Renal pelvis (tissue), 4 donors: ENCODE results near the gene SLC25A41. TPM values are rescaled to one million over a fixed set of nuclear protein-coding genes. Genes with fewer than 3 reads are reported as not detected.

Experiments
- DNase-seq: peaks from one replicate; pipeline ENCODE4 v3.0.0-alpha.2; 2013
- polyA plus RNA-seq, 3 donors: library from polyadenylated mRNA; unstranded; fragments of 120-200 nt; gene quantifications; one replicate each; pipeline ENCODE4 v1.2.1, GENCODE V29; 2013; ENCODE audit not compliant: insufficient read length in 3 of 3

The SLC25A41 gene
- polyA plus RNA-seq, 3 donors: 0.31 to 2.4 (median 1.5) TPM

GRCh38 chr19:6460099-6460884 is 26.7 kb upstream of the SLC25A41 start:
- DNase-seq: peak; percentile 99

- peak; percentile 82 for DNase-seq
Measured at GRCh38 chr19:6459262-6460098, 25.9 kb upstream of the SLC25A41 start, which contains the start of gene SLC25A23. Gene SLC25A23 (minus strand): TSS chr19:6459792. CDS start chr19:6459628, 164 bp downstream.

- DNase-seq: no peak
Measured at GRCh38 chr19:6458695-6459261, 25.2 kb upstream of the SLC25A41 start.

GRCh38 chr19:6457958-6458694 is 24.6 kb upstream of the SLC25A41 start:
- DNase-seq: no peak

GRCh38 chr19:6455924-6456323 is 22.4 kb upstream of the SLC25A41 start:
- DNase-seq: no peak

GRCh38 chr19:6453951-6454565 is 20.5 kb upstream of the SLC25A41 start:
- DNase-seq: no peak

- DNase-seq: no peak
Measured at GRCh38 chr19:6452899-6453298, 19.3 kb upstream of the SLC25A41 start.

GRCh38 chr19:6452223-6452614 is 18.7 kb upstream of the SLC25A41 start:
- no peak for DNase-seq

- no peak for DNase-seq
Measured at GRCh38 chr19:6451583-6452222, 18.1 kb upstream of the SLC25A41 start.

- no peak for DNase-seq
Measured at GRCh38 chr19:6450166-6450565, 16.6 kb upstream of the SLC25A41 start.

GRCh38 chr19:6448045-6448444 is 14.5 kb upstream of the SLC25A41 start:
- DNase-seq: no peak

GRCh38 chr19:6446452-6446851 is 12.9 kb upstream of the SLC25A41 start:
- no peak for DNase-seq

GRCh38 chr19:6443986-6444385 is 10.4 kb upstream of the SLC25A41 start:
- no peak for DNase-seq

GRCh38 chr19:6442087-6442688 is 8.6 kb upstream of the SLC25A41 start:
- no peak for DNase-seq

- DNase-seq: no peak
Measured at GRCh38 chr19:6440905-6441304, 7.3 kb upstream of the SLC25A41 start.

- DNase-seq: no peak
Measured at GRCh38 chr19:6439743-6440142, 6.2 kb upstream of the SLC25A41 start.

- no peak for DNase-seq
Measured at GRCh38 chr19:6433165-6433564, 398 bp downstream of the SLC25A41 start.

GRCh38 chr19:6431891-6432290 is 1.7 kb downstream of the SLC25A41 start:
- DNase-seq: no peak

GRCh38 chr19:6429419-6430221 is 3.9 kb downstream of the SLC25A41 start:
- DNase-seq: no peak
